ENCODE results near the gene C2orf69.

- no peak for TF ChIP-seq SPI1 (IDR thresholded peaks at IDR 0.05; ENCODE audit: low read depth, low read length)
- no peak for TF ChIP-seq POLR2AphosphoS5 (IDR thresholded peaks at IDR 0.05; ENCODE audit: low read depth, low read length)
- no peak for TF ChIP-seq POU2F2 (IDR thresholded peaks at IDR 0.05; ENCODE audit: low read depth, low read length)
- no peak for TF ChIP-seq POLR2A (IDR thresholded peaks at IDR 0.05; ENCODE audit: low read depth, low read length)
- no peak for TF ChIP-seq TAF1 (IDR thresholded peaks at IDR 0.05; ENCODE audit: low read depth, low read length)
- TF ChIP-seq PAX5 (IDR thresholded peaks at IDR 0.05; ENCODE audit: insufficient read depth, low read length, severe bottlenecking) = no peak
Measured at GRCh38 chr2:199933466-199933865, 22.4 kb downstream of the C2orf69 start.
